Amniotic stem cell (primary cell): ENCODE results near the gene RCE1.
"Not testable (repeated sequence)": the region's sequence is repeated elsewhere in the genome, so short reads cannot be mapped to it uniquely, and the experiment has no call there.

Source experiments
- DNase-seq: peaks from one replicate; lab custom pipeline; 2025; lab: John Stamatoyannopoulos, UW

Gene RCE1, protein sequence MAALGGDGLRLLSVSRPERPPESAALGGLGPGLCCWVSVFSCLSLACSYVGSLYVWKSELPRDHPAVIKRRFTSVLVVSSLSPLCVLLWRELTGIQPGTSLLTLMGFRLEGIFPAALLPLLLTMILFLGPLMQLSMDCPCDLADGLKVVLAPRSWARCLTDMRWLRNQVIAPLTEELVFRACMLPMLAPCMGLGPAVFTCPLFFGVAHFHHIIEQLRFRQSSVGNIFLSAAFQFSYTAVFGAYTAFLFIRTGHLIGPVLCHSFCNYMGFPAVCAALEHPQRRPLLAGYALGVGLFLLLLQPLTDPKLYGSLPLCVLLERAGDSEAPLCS

DNA sequence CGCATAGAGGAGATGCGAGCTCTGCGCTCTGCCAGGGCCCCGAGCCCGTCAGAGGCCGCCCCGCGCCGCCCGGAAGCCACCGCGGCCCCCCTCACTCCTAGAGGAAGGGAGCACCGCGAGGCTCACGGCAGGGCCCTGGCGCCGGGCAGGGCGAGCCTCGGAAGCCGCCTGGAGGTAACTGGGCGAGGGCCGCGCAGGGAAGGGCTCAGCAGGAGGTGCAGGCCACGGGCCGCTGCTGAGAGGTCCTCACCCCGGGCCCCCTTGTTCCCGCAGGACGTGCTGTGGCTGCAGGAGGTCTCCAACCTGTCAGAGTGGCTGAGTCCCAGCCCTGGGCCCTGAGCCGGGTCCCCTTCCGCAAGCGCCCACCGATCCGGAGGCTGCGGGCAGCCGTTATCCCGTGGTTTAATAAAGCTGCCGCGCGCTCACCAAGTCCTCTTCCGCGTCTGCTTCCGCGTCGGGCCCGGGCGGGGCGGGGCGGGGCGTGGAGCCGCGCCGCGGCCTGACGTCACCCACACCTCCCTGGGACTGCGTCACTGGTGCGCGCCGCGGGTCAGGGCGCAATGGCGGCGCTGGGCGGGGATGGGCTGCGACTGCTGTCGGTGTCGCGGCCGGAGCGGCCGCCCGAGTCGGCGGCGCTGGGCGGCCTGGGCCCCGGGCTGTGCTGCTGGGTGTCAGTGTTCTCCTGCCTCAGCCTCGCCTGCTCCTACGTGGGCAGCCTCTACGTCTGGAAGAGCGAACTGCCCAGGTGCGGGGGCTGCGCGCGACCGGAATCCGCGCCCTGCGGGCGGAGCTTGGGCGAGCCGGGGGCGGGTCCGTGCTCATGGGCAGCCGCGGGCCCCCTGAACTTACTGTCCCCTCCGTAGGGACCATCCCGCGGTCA lies at the start of gene RCE1:
RCE1 (plus strand) TSS at position 546 of the 880 bp plus-strand sequence; CDS start at position 561, 15 bp downstream.
- DNase-seq, result peak; percentile 72

DNA sequence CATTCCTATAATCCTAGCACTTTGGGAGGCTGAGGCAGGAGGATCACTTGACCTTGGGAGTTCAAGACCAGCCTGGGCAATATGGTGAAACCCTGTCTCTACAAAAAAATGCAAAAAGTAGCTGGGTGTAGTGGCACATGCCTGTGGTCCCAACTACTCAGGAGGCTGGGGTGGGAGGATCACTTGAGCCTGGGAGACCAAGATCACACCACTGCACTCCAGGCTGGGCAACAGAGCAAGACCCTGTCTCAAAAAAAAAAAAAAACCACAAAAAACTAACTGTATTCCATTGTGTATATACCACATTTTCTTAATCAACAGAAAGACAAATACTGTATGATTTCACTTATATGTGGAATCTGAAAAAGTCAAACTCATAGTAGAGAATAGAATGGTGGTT lies 43.4 kb upstream of the RCE1 start:
- not testable (repeated sequence) for DNase-seq

DNA sequence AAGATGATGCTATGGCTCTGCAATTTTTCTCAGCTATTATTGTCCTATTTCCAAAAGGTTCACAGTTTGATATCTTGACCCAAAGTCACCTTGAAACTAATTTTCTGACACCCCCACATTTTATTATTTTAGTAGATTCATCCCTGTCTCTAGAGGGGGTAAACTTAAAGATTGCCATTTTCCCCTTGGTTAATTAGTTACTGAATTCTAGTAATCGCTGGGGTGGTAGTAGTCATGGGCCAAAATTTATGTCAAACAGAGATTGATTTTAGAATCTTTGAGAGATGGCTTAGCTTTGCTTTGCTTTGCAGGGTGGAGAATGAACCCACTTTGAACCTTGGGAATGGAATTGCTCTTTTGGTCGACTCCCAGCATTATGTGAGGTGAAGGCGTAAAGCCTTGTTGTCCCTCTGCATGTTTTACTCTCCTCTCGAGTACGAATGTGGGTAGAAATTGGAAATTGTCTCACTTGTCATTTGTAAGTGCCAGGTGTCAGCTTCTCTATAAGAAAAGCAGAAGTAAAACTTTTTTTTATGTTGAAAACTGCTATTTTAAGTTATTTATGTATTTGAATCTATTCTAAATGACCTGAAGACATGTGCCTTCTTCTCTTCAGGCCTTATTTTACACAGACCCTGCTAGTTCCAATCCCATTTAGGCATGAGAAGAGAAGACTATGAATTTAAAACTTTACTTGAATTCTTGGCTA lies 42.4 kb upstream of the RCE1 start:
- DNase-seq, result no peak

DNA sequence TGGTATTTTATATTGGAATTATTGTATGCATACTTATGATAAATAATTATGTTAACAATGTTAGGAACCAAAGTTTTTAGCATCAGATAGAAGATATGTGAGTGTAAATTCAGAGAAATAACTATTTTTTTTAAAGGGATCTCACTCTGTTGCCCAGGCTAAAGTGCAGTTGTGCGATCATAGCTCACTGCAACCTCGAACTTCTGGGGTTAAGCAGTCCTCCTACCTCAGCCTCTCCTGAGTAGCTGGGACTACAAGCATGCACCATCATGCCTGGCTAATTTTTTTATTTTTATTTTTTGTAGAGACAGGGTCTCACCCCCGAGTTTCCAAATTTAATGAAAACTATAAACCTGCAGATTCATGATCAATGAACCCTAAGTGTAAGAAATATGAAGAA lies 33.6 kb upstream of the RCE1 start:
- DNase-seq, result no peak

DNA sequence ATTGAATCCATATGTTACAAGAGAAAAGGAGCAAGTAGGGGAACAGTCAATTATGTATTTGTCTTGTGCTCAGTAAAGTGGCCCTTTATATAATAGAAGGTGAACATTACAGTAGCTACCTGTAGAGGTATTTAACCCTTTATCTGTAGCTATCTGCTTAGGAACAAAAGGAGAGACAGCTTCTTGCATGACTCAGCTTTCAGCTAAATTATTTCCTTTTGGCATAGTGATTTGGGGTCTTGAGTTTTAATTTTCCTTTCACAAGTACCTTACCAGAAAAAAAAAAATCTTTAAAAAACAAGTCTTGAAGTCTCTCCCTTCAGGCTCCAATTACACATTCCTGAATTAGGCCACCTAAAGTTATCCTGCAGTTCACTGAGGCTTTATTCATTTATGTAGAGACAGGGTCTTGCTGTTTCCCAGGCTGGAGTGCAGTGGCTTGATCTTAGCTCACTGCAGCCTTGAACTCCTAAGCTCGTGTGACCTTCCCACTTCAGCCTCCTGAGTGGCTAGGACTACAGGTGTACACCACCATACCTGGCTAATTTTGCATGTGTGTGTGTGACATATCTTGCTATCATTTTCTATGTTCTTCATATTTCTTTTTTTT lies 32.6 kb upstream of the RCE1 start:
- DNase-seq, result no peak

DNA sequence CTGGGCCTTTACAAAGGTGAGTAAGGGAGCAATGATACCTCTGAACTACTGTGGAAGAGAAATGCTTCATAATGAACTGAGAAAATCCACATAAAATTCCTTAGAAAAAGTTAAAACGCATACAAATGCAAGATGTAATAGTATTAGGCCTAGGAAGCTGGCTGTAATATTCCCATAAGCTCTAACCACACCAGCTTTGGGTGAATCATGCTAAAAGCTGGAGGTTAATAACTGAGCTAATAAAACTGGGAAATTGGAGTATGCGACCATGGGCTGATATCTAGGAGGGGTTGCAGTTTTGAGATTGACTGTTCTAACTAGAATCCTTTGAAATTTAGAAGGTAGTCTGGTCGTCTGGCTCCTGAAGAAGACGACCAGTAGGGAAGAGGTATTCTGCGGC lies 28.6 kb upstream of the RCE1 start:
- no peak for DNase-seq

DNA sequence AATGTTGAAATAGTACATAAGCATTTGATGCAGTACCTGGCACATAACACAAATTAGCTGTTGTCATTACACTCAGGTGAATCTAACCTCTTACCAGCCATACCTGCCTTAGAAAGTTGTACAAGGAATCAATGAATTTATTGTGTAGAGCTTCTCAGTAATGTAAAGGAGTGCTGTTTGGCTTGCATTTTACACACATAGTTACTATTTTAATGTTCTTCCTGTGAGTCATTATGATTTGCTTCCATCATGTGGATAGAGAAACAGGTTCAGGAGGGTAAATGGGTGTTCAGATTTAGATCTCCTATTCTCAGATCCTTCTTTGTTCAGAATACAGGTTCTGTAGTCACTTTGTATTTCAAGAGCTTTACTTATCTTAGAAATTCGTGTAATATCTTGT lies 27.6 kb upstream of the RCE1 start:
- DNase-seq, result no peak

DNA sequence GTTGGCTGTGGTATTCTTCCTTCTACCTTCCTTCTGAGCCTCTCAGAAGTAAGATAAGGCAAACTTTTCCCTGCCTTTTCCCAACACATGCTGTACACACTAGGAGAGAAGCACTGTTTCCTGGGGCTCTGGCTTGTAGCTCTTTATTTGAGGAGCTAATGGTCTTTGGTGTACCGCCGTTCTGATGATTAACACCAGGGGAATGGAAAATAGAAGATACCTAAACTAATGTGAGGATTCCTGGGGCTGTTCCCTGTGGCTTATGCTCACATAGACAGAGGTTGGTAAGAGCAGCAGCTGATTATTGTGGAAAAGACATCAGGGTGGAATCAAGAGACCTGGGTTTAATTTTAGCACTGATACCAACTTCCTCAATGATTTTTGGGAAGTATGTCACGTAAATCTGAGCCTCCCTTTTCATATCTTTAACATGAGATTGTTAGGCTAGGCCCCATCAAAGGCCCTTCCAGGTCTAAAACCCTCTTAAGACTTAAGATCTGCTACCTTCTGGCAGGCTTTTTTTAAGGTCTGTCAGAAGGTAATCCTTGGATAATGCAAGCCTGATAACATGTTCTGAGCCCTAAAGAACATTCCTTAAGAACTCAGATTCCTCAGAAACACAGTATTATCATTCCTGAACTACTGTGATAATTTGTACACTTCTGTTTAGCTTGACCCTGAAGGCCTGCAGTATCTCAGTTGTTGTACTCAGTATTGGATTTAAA lies 24.8 kb upstream of the RCE1 start:
- no peak for DNase-seq

DNA sequence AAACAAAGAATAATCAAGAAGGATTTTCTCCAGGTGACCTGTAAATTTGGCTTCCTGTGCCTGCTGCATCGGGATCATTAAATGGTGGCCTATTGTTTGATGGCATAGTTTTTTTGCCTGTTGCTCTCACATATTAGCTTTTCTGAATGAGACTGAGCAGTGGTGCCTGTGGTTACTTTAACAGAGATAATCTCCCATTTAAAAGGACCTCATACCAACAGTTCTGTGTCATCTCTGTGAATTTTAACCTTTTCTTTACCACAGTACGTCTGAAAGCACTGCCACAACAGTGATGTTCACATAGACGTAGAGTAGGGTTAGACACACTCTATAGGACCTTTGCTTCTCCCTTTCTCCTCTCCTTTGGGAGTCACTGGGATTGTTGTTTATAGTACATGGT lies 22.9 kb upstream of the RCE1 start:
- DNase-seq, result no peak

DNA sequence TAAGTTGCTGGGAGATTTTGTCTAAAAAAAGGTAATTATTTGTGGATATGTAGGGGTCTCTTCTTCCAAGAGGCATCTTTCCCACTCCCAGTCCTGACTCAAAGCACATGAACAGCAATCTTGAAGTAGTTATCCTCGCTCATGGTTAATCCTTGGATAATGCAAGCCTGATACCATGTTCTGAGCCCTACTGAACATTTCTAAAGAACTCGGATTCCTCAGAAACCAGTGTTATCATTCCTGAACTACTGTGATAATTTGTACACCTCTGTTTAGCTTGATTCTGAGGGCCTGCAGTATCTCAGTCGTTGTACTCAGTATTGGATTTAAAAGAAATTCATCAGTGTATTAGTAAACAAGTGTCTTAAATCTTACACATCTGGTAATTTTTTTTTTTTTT lies 22.3 kb upstream of the RCE1 start:
- no peak for DNase-seq

DNA sequence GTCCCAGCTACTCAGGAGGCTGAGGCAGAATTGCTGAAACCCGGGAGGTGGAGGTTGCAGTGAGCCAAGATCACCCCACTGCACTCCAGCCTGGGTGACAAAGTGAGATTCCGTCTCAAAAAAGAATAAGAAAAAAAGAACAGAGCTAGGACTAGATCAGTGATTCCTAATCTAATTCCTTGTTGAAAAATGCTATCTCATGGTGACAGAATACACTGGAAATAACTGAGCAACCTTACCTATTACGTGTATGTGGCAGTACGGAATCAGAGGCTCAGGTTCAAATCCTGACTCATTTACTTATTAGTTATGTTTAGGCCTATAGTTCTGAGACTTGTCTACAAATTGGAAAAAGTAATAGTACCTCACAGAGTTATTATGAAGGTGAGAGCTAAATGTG lies 19.5 kb upstream of the RCE1 start:
- no peak for DNase-seq

DNA sequence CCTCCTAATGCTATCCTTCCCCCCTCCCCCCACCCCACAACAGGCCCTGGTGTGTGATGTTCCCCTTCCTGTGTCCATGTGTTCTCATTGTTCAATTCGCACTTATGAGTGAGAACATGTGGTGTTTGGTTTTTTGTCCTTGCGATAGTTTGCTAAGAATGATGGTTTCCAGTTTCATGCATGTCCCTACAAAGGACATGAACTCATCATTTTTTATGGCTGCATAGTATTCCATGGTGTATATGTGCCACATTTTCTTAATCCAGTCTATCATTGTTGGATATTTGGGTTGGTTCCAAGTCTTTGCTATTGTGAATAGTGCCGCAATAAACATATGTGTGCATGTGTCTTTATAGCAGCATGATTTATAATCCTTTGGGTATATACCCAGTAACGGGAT lies 18.7 kb upstream of the RCE1 start:
- DNase-seq, result not testable (repeated sequence)

DNA sequence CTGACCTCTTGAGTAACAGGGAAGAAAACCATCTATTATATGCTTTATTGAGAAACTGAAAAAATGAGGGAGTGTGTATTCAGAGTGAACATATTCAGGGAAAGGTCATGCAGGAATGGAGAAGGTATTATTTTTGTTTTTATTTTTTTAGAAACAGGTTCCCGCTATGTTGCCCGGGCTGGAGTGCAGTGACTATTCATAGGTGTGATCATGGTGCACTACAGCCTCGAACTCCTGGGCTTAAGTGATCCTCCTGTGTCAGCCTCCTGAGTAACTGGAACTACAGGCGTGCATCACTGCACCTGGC lies 8.7 kb upstream of the RCE1 start:
- no peak for DNase-seq

DNA sequence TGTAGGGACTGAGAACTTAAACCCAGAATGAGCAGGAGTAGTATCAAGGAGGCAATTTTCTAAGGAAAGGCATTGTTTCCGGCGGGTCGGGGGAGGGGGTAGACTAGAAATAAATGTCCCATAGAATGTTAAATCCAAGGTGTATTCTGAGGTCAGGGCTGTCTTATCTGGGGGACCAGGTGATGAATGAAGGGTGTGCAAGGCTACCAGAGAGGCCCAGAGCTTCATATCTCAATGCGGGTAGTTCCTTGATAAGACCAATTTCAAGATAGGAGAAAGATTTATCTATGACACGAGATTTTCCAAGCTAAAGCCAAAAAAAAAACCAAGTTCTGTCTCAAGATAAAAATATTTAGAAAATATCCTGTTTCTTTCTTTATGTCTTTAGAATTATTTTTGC lies 8.3 kb upstream of the RCE1 start:
- no peak for DNase-seq

DNA sequence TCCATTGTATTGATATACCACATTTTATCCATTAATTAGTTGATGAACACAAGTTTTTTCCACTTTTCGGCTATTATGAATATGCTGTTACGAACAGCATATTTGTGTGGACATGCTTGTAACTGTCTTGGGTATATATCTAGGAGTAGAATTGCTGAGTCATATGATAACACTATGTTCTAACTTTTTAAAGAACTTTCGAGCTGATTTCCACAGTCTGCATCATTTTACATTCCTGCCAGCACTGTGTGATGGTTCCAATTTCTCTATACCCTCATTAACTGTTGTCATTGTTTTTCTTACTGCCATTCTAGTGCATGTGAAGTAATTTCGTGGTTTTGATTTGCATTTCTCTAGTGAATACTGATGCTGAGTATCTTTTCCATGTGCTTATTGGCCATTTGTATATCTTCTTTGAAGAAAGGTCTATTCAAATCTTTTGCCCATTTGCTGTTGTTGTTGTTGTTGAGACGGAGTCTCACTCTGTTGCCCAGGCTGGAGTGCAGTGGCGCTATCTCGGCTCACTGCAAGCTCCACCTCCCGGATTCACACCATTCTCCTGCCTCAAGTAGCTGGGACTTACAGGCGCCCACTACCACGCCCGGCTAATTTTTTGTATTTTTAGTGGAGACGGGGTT lies 7.4 kb upstream of the RCE1 start:
- DNase-seq, result no peak

DNA sequence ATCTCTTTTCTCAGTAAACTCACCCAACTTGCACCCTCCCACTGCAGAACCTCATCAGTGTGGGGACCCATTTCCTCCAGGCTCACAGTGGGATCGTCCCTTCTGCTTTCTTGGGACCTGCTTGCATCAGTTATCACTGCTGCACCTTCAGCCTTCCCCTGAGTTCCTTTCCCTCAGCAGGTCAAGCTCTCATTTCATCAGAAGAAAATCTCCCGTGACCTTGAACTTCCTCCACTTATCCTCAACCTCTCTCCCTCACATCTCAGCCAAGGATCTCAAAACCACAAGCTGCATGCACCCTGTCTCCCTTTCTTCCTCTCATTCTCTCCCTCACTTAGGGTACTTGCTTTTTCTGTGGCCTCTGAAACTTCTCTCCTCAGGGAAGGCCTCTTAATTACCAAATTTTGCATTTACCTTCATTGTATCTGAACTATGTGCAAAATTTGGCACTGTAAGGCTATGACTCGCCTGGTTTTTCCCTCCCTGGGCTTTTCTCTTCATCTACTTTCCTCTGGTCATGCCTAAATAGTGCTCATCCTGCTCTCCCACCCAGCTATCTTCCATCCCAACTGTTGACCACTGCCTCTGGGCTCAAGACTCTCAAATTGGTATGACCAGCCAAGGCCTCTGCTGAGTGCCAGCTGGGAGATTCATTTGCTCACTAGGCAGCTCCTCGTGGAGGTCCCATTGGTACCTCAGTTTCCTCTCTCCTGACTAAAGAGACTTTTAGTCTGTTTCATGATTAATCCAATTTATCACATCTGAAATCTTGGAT lies 2.7 kb upstream of the RCE1 start:
- DNase-seq, result no peak

DNA sequence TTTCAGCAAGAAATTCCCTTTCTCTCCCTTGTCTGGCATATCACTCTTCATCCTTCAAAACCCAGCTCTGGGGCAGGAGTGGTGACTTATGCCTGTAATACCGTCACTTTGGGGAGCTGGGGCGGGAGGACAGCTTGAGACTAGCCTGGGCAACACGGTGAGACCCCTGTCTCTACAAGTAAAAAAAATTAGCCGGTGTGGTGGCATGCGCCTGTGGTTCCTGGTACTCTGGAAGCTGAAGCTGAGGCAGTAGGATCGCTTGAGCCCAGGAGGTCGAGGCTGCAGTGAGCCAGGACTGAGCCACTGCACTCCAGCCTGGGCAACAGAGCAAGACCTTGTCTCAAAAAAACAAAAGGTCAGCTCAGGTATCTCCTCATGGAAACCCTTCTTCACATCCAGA lies 1.4 kb upstream of the RCE1 start:
- no peak for DNase-seq

DNA sequence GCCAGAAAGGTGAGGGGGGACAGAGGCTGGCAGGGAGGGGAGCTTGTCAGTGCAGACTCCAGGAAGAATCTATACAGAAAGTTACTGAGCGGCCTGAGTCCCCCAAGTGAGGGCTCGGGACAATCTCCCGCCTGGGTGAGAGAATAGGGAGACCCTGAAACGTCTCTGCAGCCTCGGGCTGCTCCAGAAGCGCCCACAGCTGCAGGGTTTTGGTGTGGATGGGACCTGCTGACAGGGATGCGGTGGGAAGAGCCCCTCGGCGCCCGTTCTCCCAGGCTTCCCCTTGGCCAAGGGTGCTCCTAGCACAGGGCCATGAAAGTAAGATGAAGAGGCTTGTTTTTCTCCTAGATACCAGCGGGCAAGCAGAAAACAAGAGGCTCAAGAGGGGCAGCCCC lies 743 bp upstream of the RCE1 start:
- DNase-seq, result no peak

DNA sequence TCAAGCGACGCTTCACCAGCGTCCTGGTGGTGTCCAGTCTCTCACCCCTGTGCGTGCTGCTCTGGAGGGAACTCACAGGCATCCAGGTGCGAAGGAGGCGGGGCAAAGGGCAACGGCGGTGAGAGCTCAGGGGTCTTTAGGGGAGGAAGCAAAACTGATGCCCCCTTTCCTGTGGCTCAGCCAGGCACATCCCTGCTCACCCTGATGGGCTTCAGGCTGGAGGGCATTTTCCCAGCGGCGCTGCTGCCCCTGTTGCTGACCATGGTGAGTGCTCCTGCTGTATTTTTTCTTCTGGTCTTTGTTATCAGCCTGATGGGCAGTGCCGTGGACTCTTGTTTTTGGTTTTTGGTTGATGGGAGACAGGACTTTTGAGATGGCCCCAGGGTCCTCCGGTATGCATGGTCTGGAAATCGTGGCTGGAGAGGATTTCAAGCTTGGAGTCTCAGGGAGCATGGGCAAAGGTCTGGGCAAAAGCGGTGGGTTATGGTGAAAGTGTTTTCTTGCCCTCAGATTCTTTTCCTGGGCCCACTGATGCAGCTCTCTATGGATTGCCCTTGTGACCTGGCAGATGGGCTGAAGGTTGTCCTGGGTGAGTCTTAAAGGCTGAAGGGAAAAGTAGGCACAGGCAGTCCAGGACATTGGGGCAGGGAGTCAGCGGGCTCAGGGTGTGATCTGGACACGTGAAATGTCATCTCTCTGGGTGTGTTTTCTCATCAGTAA lies 695 bp downstream of the RCE1 start:
- no peak for DNase-seq
